Epidermal melanocyte (primary cell): ENCODE data around the gene P2RX3.

Experiments
- DNase-seq: peaks from one replicate; pipeline ENCODE4 v3.0.0; 2011; ENCODE audit warnings: low spot score; ENCODE audit not compliant: insufficient read length

P2RX3 gene

GRCh38 chr11:57309106-57310059, 28.8 kb upstream of the P2RX3 start:
- DNase-seq: no peak

DNA sequence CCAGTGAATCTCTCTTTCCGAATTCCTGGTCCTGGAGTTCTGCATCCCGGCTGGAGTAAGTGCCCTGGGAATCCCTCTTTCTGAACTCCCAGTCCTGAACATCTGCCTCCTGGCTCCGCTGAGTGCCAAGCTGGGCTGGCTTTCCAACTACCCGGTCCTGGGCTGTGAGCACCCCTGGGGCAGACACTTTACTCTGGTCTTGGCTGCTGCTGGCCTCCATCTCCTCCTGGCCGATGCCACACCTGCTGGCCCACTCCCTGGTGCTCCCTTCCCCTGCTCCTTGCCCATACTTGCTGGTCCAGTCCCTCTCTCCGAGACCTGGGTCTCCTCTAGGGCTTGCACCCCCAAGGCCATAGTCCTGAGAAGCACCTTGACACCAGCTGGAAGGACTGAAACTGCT, 28.1 kb upstream of the P2RX3 start:
- DNase-seq: no peak

- no peak for DNase-seq
Observed at GRCh38 chr11:57310630-57311086, 27.5 kb upstream of the P2RX3 start.

- DNase-seq: peak; percentile 91
Observed at GRCh38 chr11:57311109-57311936, 26.8 kb upstream of the P2RX3 start.

DNA sequence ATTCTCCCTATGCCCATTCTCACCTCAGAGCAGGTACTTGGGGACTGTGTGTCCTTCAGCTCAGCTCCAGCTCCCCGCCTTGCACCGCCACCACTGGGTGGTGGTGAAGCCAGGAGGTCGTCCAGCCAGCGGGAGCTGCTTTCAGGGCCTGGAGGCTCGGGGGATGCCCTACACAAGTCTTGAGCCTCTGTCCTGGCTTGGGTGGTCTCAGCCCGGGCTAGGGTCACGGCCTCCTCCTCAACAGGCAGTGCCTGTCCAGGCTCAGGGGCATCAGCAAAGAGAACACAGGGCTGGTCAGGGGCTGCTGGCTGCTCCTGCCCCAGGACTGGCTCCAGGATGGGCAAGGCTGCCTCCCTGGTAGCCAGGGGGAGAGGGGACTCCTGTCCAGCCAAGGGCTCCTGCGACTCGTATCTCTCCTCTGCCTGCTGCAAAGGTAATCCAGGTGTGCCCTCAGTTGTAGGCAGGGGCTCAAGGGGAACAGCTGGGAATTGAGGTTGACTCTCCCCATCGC, 25.6 kb upstream of the P2RX3 start:
- DNase-seq: no peak

- DNase-seq: no peak
Observed at GRCh38 chr11:57313071-57313787, 24.9 kb upstream of the P2RX3 start.

- no peak for DNase-seq
Observed at GRCh38 chr11:57313788-57314135, 24.4 kb upstream of the P2RX3 start.

DNA sequence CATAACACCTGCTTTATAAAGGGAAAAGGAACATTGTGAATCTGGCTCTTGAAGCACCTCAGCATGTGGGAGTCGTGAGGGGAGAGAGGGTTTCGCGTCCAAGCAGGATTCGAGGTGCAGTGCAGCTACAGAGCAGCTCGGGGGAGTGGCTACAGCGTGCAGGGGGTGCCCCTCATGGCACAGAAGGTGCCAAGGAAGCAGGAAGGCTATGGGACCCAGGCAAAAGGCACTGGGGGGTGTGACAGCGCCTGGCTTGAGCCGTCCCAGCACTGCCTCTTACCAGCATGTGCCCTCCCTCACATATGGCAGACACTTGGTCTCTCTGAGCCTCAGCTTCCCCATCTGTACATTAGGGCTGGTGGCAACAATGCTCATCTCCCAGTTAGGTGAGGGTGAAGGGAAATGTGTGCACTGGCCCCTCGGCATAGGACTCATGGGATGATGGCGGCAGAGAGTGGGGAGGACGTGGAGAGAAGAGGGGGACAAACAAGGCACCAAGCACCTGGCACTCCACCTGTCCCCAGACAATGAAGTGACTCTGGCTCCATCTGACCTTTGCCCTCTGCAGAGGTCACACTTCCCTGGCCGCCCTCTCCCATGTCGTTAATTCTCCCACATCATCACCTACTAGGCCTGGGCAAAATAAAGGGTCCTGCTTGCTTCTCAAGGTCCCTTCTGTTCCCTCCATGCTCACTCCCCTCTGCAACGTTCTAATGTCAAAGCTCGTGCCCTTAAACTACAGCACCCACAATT, 23.8 kb upstream of the P2RX3 start:
- no peak for DNase-seq

DNA sequence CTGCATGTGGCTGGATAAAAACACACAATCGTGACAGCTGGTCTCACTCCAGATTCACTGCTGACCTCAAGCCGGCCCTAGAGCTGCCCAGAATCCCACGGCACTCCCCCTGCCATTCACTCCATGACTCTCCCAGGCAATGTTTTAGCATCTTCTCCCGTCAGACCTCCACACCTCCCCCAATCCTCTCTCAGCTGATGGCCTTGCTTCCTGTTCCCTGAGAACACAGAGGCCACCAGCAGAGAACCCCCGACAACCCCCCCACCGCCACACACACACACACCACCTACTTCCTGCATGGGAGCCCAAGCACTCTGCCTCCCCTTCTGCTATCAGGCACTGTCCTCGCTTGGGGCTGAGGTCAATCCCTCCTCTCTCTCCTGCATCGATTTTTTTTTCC, 22.7 kb upstream of the P2RX3 start:
- no peak for DNase-seq

DNA sequence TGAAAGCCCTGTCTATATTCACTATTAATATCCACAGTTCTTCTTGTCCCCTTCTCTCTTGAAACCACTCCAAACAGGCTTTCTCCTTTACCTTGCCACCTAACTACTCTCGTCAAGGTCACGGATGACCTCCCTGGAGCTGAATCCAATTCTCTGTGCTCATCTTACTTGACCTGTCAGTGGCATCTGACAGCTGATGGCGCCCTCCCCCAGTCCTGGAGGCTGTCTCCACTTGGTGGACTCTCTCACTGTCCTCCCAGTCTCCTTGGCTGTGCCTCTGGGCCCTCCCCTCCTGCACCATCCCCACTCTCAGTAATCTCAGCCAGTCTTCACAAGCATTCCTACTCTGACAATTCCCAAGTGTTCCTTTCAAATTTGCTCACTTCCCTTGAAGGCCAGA, 22.1 kb upstream of the P2RX3 start:
- no peak for DNase-seq

GRCh38 chr11:57318178-57318577, 20.0 kb upstream of the P2RX3 start:
- no peak for DNase-seq

DNA sequence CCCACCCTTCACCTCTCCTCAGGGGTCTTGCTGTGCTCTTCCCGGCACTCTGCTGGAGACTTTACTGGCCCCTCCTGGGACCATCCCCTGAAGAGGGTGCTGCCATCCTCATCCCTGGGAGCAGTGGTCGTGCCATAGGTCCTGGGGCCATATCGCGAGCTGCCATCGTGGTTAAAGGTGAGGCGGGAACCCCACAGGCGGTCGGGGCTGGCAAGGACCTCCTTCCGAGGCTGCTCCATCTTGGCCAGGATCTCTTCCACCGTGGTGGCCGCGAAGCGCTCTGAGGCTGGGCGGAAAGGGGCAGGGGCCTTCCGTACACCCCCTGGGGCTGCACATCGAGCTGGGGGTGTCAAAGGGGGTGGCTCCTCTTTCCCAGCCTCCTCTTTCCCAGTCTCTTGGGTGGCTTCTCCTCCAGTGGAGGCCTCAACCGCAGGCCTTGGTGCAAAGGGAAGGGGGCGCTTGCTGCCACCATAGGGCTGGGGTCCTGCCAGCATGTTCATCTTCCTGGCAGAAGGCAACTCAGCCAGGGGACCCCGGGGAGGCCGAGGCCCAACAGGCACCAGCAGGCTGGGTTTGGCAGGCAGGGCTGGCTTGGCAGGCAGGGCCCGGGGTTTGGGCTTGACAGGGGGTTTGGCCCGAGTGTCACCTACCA, 18.0 kb upstream of the P2RX3 start:
- no peak for DNase-seq

GRCh38 chr11:57320719-57321387, 17.3 kb upstream of the P2RX3 start:
- DNase-seq: no peak

DNA sequence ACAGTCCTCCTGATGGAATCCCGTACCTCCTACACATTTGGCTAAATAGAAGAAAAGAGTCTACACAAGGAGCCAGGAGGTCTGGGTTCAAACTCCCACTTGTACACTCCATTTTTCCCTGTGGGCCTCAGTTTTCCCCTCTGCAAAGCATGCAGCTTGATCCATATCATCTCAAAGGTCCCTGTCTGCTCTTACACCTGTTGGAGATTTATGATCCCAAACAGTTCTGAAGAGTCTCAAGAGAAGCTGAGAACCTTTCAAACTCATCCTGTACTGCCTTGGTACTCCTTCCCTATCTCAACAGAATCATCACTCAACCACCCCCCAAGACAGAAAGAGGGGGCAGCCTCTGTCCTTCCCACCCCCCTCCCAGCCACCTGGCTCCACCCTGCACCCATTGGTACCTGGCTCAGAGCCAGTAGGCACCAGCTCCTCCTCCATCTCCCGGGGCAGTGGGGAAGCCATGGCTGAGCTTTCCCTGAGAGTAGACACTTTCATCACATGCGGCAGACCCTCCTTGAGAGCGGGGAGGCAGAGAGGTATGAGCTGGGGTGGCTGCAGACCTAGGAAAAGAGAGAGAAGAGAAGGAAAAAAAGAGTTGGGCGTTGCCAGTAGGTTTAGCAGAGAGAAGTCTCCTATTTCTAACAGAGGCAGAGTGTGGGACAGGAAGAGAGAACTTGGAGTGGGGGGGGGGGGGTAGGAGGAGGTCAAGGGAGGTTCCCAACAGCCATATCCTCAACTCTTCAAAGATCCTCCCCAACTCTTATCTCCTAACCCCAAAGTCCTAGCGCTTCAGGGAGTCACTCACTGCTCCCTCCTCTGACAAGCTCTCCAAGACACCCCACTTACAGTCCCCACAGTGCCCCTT, 16.5 kb upstream of the P2RX3 start:
- no peak for DNase-seq

- peak; percentile 97 for DNase-seq
Observed at GRCh38 chr11:57322256-57323166, 15.6 kb upstream of the P2RX3 start.

DNA sequence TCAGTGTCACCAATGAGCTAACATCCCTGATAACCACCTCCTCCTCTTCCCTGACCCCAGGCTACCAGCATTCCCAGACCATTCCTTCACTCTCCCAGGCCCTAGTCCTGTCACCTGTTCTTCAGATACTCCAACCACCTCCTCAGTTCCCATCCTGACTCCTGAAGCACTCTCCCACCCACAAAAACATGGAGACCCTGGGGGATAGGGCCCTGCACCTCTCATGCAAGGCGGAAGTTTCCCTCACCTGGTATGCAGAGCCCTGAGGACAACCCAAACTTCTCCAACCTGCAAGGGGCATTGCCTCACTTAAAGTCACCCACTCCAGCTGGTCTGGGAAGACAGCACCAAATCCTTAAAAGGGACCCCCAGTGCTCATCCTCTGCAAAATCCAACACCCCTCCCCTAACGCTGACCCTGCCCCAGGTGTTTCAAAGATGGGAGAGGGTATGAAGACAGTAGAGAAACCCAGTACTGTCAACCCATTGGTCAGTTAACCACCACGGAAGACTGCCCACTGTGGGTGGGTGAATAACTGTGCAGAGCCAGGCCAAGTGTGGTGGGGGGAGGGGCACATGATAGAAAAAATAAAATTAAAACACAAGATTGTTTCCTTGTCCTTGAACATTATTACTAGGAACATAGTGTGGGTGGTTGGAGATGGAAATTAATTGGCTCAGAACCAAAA, 14.8 kb upstream of the P2RX3 start:
- no peak for DNase-seq

- no peak for DNase-seq
Observed at GRCh38 chr11:57323855-57324153, 14.3 kb upstream of the P2RX3 start.
